Glutamatergic neuron (in vitro differentiated cells): ENCODE data around the gene FNDC3B. TPM values are rescaled to one million over a fixed set of nuclear protein-coding genes. Genes with fewer than 3 reads are reported as not detected.

ENCODE experiments used
- DNase-seq: peaks from one replicate; pipeline ENCODE4 v3.0.0; 2022
- H3K27ac Mint-ChIP-seq: one replicate; pipeline ENCODE4 v1.8.0; 2020; ENCODE audit warnings: mild to moderate bottlenecking, mixed read lengths, inconsistent platforms; ENCODE audit not compliant: unreplicated experiment
- H3K27me3 Mint-ChIP-seq: one replicate; pipeline ENCODE4 v1.8.0; 2020; ENCODE audit warnings: mild to moderate bottlenecking, moderate library complexity, mixed read lengths, inconsistent platforms; ENCODE audit not compliant: unreplicated experiment
- H3K36me3 Mint-ChIP-seq: one replicate; pipeline ENCODE4 v1.8.0; 2020; ENCODE audit warnings: mild to moderate bottlenecking, mixed read lengths, inconsistent platforms; ENCODE audit not compliant: unreplicated experiment
- H3K4me1 Mint-ChIP-seq: one replicate; pipeline ENCODE4 v1.8.0; 2020; ENCODE audit warnings: mild to moderate bottlenecking, low read depth, mixed read lengths, inconsistent platforms; ENCODE audit not compliant: unreplicated experiment
- H3K4me3 Mint-ChIP-seq: one replicate; pipeline ENCODE4 v1.8.0; 2020; ENCODE audit warnings: mild to moderate bottlenecking, mixed read lengths, inconsistent platforms; ENCODE audit not compliant: unreplicated experiment
- H3K9me3 Mint-ChIP-seq: one replicate; pipeline ENCODE4 v1.8.0; 2020; ENCODE audit warnings: mild to moderate bottlenecking, moderate library complexity, mixed read lengths, inconsistent platforms; ENCODE audit not compliant: unreplicated experiment
- CTCF ChIP-seq: fragments of 200-600 bp; sonication (generic); IDR thresholded peaks from one replicate; pipeline ENCODE4 v1.5.0; 2021; ENCODE audit not compliant: partially characterized antibody, unreplicated experiment
- total RNA-seq: library from RNA; stranded (reverse); fragmentation: NEBNext Ultra II Directional; extraction: Animal tissue kit (Norgen Biotek cat#: 25700); gene quantifications from one replicate; pipeline ENCODE4 v1.2.1, GENCODE V29; 2021; ENCODE audit not compliant: unreplicated experiment

Gene FNDC3B
- total RNA-seq, 1 donor from 2014 or later = 11.7 TPM

- TF ChIP-seq CTCF = no peak
- DNase-seq = no peak
- Mint-ChIP-seq H3K36me3 (no peaks in the 10 kb centered on the region), H3K27me3 (no peaks in the 10 kb centered on the region), H3K27ac (no peak overlapping the region), H3K9me3 (peaks cover 2% of the 10 kb centered on the region), H3K4me1 (no peaks in the 10 kb centered on the region), H3K4me3 (no peak overlapping the region)
Measured at GRCh38 chr3:172398484-172398883, 359.1 kb downstream of the FNDC3B start.

- H3K9me3 Mint-ChIP-seq = peaks cover 2% of the 10 kb centered on the region
- H3K27ac Mint-ChIP-seq = no peak overlapping the region
- no peaks in the 10 kb centered on the region for H3K4me1 Mint-ChIP-seq
- H3K36me3 Mint-ChIP-seq = no peaks in the 10 kb centered on the region
- H3K27me3 Mint-ChIP-seq = no peaks in the 10 kb centered on the region
- no peak for DNase-seq
- H3K4me3 Mint-ChIP-seq = no peak overlapping the region
- no peak for TF ChIP-seq CTCF
Measured at GRCh38 chr3:172402090-172402489, 362.7 kb downstream of the FNDC3B start.

- no peak for DNase-seq
- no peak overlapping the region for H3K27ac Mint-ChIP-seq
- no peak for TF ChIP-seq CTCF
- H3K4me1 Mint-ChIP-seq = no peaks in the 10 kb centered on the region
- no peak overlapping the region for H3K4me3 Mint-ChIP-seq
- H3K36me3 Mint-ChIP-seq = no peaks in the 10 kb centered on the region
- no peaks in the 10 kb centered on the region for H3K27me3 Mint-ChIP-seq
- H3K9me3 Mint-ChIP-seq = peaks cover 2% of the 10 kb centered on the region
Measured at GRCh38 chr3:172402892-172403643, 363.7 kb downstream of the FNDC3B start.

- Mint-ChIP-seq H3K4me1 (no peaks in the 10 kb centered on the region), H3K27ac (no peak overlapping the region)
Measured at GRCh38 chr3:172404237-172404962, 365.0 kb downstream of the FNDC3B start.

More at GRCh38 chr3:172404237-172404962, 365.0 kb downstream of the FNDC3B start:
- no peak for TF ChIP-seq CTCF
- no peaks in the 10 kb centered on the region for H3K36me3 Mint-ChIP-seq
- no peak overlapping the region for H3K4me3 Mint-ChIP-seq
- no peak for DNase-seq
- H3K27me3 Mint-ChIP-seq = no peaks in the 10 kb centered on the region
- peaks cover 2% of the 10 kb centered on the region for H3K9me3 Mint-ChIP-seq
